HCT116 (cell line): ENCODE results near the gene ATRN. TPM values are rescaled to one million over a fixed set of nuclear protein-coding genes. Genes with fewer than 3 reads are reported as not detected.

ENCODE experiments used
- ATAC-seq: fragments of 200-7000 bp; cut with Tn5 transposase; 2 replicates; pipeline ENCODE4 v1.9.1; 2020; ENCODE audit warnings: mild to moderate bottlenecking, moderate library complexity
- BruUV-seq: library from RNA; stranded (reverse); fragments of 400-500 nt; replicated peaks from 2 replicates; lab custom pipeline; 2021; lab: Mats Ljungman, UMichigan
- CTCF ChIA-PET: fragments of 300-600 bp; sonication (Branson Sonifier 250); formaldehyde crosslinking; loops from one replicate; lab custom pipeline; 2021; ENCODE audit warnings: antibody characterized with exemption; lab: Charles Lee
- POLR2A ChIA-PET: fragments of 300-600, 350-600 bp; sonication (Branson Sonifier 250); formaldehyde crosslinking; loops from one replicate; lab custom pipeline; 2021; ENCODE audit warnings: antibody characterized with exemption; lab: Charles Lee
- RAD21 ChIA-PET, 2 experiments: fragments of 300-600 bp; sonication (Branson Sonifier 250); formaldehyde crosslinking; loops; one replicate each; lab custom pipeline; 2023; ENCODE audit warnings: low total read pairs in 2 of 2; ENCODE audit not compliant: uncharacterized antibody in 2 of 2, unreplicated experiment in 2 of 2, low non-redundant PET in 1 of 2; lab: Charles Lee
- DNase-seq: peaks from one replicate; pipeline ENCODE4 v3.0.0-alpha.2; 2010; ENCODE audit warnings: low read depth, low spot score
- H2AFZ ChIP-seq: fragments of 200-600 bp; shearing (Covaris generic), sonication (generic); 2 replicates; pipeline ENCODE4 v1.6.1; 2017; ENCODE audit warnings: low read depth, mixed run types, mixed read lengths, antibody characterized with exemption, low read length; ENCODE audit not compliant: poor library complexity, severe bottlenecking
- H3K27ac ChIP-seq: 2 replicates; pipeline ENCODE4 v1.5.1; 2012; ENCODE audit warnings: low read depth, low read length
- H3K27me3 ChIP-seq: fragments of 200-600 bp; sonication (generic); 2 replicates; pipeline ENCODE4 v1.6.1; 2016; ENCODE audit warnings: mixed run types, low read length, mixed read lengths; ENCODE audit not compliant: insufficient read depth
- H3K36me3 ChIP-seq, 2 experiments: fragments of 200-500 bp in 1 of 2; fragments of 200-600 bp in 1 of 2; sonication (Bioruptor generic) in 1 of 2; sonication (generic) in 1 of 2; 2 replicates each; pipeline versions ENCODE4 v1.5.1 to v1.6.1; 2014 to 2016; ENCODE audit warnings: low read length in 2 of 2, inconsistent platforms in 1 of 2, mixed read lengths in 1 of 2, mixed run types in 1 of 2; ENCODE audit not compliant: insufficient read depth in 2 of 2, control insufficient read depth in 1 of 2
- H3K4me1 ChIP-seq, 2 experiments: fragments of 200-600 bp in 1 of 2; sonication (generic) in 1 of 2; 2 replicates each; pipeline versions ENCODE4 v1.5.1 to v1.6.1; 2012 to 2017; ENCODE audit warnings: low read length in 2 of 2, inconsistent platforms in 1 of 2, mild to moderate bottlenecking in 1 of 2, mixed read lengths in 1 of 2, mixed run types in 1 of 2, moderate library complexity in 1 of 2; ENCODE audit not compliant: insufficient read depth in 2 of 2, control insufficient read depth in 1 of 2
- H3K4me2 ChIP-seq: fragments of 200-600 bp; sonication (generic); 2 replicates; pipeline ENCODE4 v1.6.1; 2017; ENCODE audit warnings: mixed run types, low read length, mixed read lengths
- H3K4me3 ChIP-seq, 2 experiments: fragments of 200-600 bp in 1 of 2; sonication (generic) in 1 of 2; replicated peaks in 1 of 2; 2 replicates each; pipeline ENCODE4 v1.5.1; 2011 to 2016; ENCODE audit warnings: low read length in 2 of 2, control low read depth in 1 of 2, low read depth in 1 of 2, mild to moderate bottlenecking in 1 of 2, mixed read lengths in 1 of 2, mixed run types in 1 of 2
- H3K79me2 ChIP-seq: fragments of 200-600 bp; sonication (generic); 2 replicates; pipeline ENCODE4 v1.6.1; 2017; ENCODE audit warnings: mild to moderate bottlenecking, mixed run types, low read length, moderate library complexity, mixed read lengths; ENCODE audit not compliant: insufficient read depth
- H3K9ac ChIP-seq: fragments of 200-600 bp; sonication (generic); 2 replicates; pipeline ENCODE4 v1.6.1; 2016; ENCODE audit warnings: low read length, mixed read lengths
- H3K9me2 ChIP-seq: fragments of 200-600 bp; sonication (generic), shearing (Covaris generic); 2 replicates; pipeline ENCODE4 v1.6.1; 2017; ENCODE audit warnings: mixed run types, mild to moderate bottlenecking, moderate library complexity; ENCODE audit not compliant: insufficient read depth
- H3K9me3 ChIP-seq, 2 experiments: fragments of 200-500 bp in 1 of 2; fragments of 200-600 bp in 1 of 2; sonication (Bioruptor generic) in 1 of 2; sonication (generic) in 1 of 2; 2 replicates each; pipeline ENCODE4 v1.6.1; 2014 to 2017; ENCODE audit warnings: low read length in 2 of 2, mixed read lengths in 2 of 2, inconsistent platforms in 1 of 2, low read depth in 1 of 2, mild to moderate bottlenecking in 1 of 2, mixed run types in 1 of 2, moderate library complexity in 1 of 2; ENCODE audit not compliant: control insufficient read depth in 1 of 2, insufficient read depth in 1 of 2
- H4K20me1 ChIP-seq: fragments of 200-600 bp; sonication (generic), shearing (Covaris generic); 2 replicates; pipeline ENCODE4 v1.6.1; 2017; ENCODE audit warnings: mixed run types, mild to moderate bottlenecking, moderate library complexity; ENCODE audit not compliant: insufficient read depth
- CBX3 ChIP-seq: IDR thresholded peaks from 2 replicates; pipeline ENCODE4 v1.6.1; 2012; ENCODE audit warnings: low read depth
- EGR1 ChIP-seq: IDR thresholded peaks from 2 replicates; pipeline ENCODE4 v1.6.1; 2012; ENCODE audit warnings: low read depth
- ELF1 ChIP-seq: IDR thresholded peaks from 2 replicates; pipeline ENCODE4 v1.6.1; 2012; ENCODE audit warnings: low read depth, borderline replicate concordance
- FOSL1 ChIP-seq: IDR thresholded peaks from 2 replicates; pipeline ENCODE4 v1.6.1; 2012; ENCODE audit warnings: low read depth
- JUND ChIP-seq: IDR thresholded peaks from 2 replicates; pipeline ENCODE4 v1.6.1; 2012
- MAX ChIP-seq: IDR thresholded peaks from 2 replicates; pipeline ENCODE4 v1.6.1; 2012
- POLR2A ChIP-seq: IDR thresholded peaks from 2 replicates; pipeline ENCODE4 v1.7.0; 2011; ENCODE audit warnings: borderline replicate concordance; ENCODE audit not compliant: insufficient read depth, insufficient read length; ENCODE audit errors: extremely low read depth
- POLR2AphosphoS5 ChIP-seq: IDR thresholded peaks from 2 replicates; pipeline ENCODE4 v1.6.1; 2011; ENCODE audit warnings: mild to moderate bottlenecking, low read depth, low read length, moderate library complexity
- SP1 ChIP-seq: IDR thresholded peaks from 2 replicates; pipeline ENCODE4 v1.6.1; 2012; ENCODE audit warnings: low read depth
- SRF ChIP-seq: IDR thresholded peaks from 2 replicates; pipeline ENCODE4 v1.6.1; 2012; ENCODE audit warnings: low read depth
- YY1 ChIP-seq: IDR thresholded peaks from 2 replicates; pipeline ENCODE4 v1.6.1; 2011; ENCODE audit warnings: low read length, low read depth, moderate library complexity, mild to moderate bottlenecking; ENCODE audit not compliant: insufficient replicate concordance; ENCODE audit errors: extremely low read depth
- ZFX ChIP-seq: fragments of 450-650 bp; IDR thresholded peaks from 2 replicates; pipeline ENCODE4 v1.6.1; 2017
- intact Hi-C: fragments of 100-400 bp; cut with micrococcal nuclease; formaldehyde crosslinking; loops from 2 replicates; pipeline ENCODE4 v1.10.0; 2022
- total RNA-seq: library from RNA; stranded (reverse); gene quantifications from one replicate; pipeline ENCODE4 v1.2.1, GENCODE V29; 2021; ENCODE audit not compliant: unreplicated experiment

Gene ATRN
- total RNA-seq, 1 experiment from 2014 or later: 24.4 TPM

- POLR2A ChIA-PET: no interaction called here
- H3K4me2 ChIP-seq: no peak overlapping the region
- no peak overlapping the region for H3K27ac ChIP-seq
- RAD21 ChIA-PET: no interaction called here
- H3K27me3 ChIP-seq: no peaks in the 10 kb centered on the region
- no peaks in the 10 kb centered on the region for H3K9me2 ChIP-seq
- H3K9me3 ChIP-seq: no peaks in the 10 kb centered on the region; a peak in 1 of 4 replicates
- no peak for DNase-seq
- no peaks in the 10 kb centered on the region for H3K36me3 ChIP-seq
- no TSS peak for BruUV-seq
- CTCF ChIA-PET: no interaction called here
- H3K9ac ChIP-seq: no peak overlapping the region
- intact Hi-C loops: no loop called here
- H4K20me1 ChIP-seq: no peaks in the 10 kb centered on the region
- ATAC-seq: no peak
- TF ChIP-seq FOSL1: no peak
- no peak for TF ChIP-seq ZFX
- H3K79me2 ChIP-seq: no peaks in the 10 kb centered on the region
- H3K4me3 ChIP-seq: no peak overlapping the region
- no peak overlapping the region for H2AFZ ChIP-seq
- no peaks in the 10 kb centered on the region for H3K4me1 ChIP-seq
Observed at GRCh38 chr20:3661060-3661813, 190.4 kb downstream of the ATRN start.

- CTCF ChIA-PET: no interaction called here
- TF ChIP-seq EGR1: no peak
- no peak for TF ChIP-seq POLR2A
- TF ChIP-seq CBX3: no peak
- TF ChIP-seq MAX: no peak
- no peak for TF ChIP-seq ELF1
- TF ChIP-seq YY1: no peak
- no peak for TF ChIP-seq SP1
- no peak for TF ChIP-seq JUND
- no peak for TF ChIP-seq SRF
- TF ChIP-seq POLR2AphosphoS5: no peak
Observed at GRCh38 chr20:3661814-3662665, 191.2 kb downstream of the ATRN start.

More at GRCh38 chr20:3661814-3662665, 191.2 kb downstream of the ATRN start:
- Histone ChIP-seq H3K9me3 (no peaks in the 10 kb centered on the region; a peak in 1 of 4 replicates), H4K20me1 (no peaks in the 10 kb centered on the region), H2AFZ (no peak overlapping the region), H3K9ac (no peak overlapping the region), H3K27me3 (no peaks in the 10 kb centered on the region), H3K9me2 (no peaks in the 10 kb centered on the region), H3K4me2 (no peak overlapping the region), H3K27ac (no peak overlapping the region), H3K4me3 (no peak overlapping the region), H3K4me1 (no peaks in the 10 kb centered on the region), H3K79me2 (no peaks in the 10 kb centered on the region), H3K36me3 (no peaks in the 10 kb centered on the region)
- ChIA-PET RAD21 (no interaction called here), POLR2A (no interaction called here)
- ATAC-seq: no peak
- intact Hi-C loops: no loop called here
- BruUV-seq: no TSS peak
- no peak for DNase-seq
